Fibroblast of the aortic adventitia (primary cell): ENCODE results near the gene COP1. TPM values are rescaled to one million over a fixed set of nuclear protein-coding genes. Genes with fewer than 3 reads are reported as not detected.
"Not testable (repeated sequence)": the region's sequence is repeated elsewhere in the genome, so short reads cannot be mapped to it uniquely, and the experiment has no call there.

ENCODE experiments used
- DNase-seq: peaks from one replicate; pipeline ENCODE4 v3.0.0-alpha.2; 2010; ENCODE audit warnings: low read depth
- H3K4me3 ChIP-seq: 2 replicates; pipeline ENCODE4 v1.5.1; 2011; ENCODE audit warnings: low read depth, mild to moderate bottlenecking, control low read depth, low read length, moderate library complexity
- total RNA-seq: library from RNA; depleted of rRNA; stranded (reverse); fragments of >200 nt; gene quantifications from 2 replicates; pipeline ENCODE4 v1.2.3, GENCODE V29; 2012; ENCODE audit warnings: low replicate concordance
- TF ChIP-seq, protein P1 (sequence below): IDR thresholded peaks from 2 replicates; pipeline ENCODE4 v1.5.1; 2011; ENCODE audit warnings: mild to moderate bottlenecking, low read length, control low read depth, inconsistent platforms; ENCODE audit not compliant: insufficient read depth

Gene COP1
- total RNA-seq, 1 donor, result 56.6 TPM

DNA sequence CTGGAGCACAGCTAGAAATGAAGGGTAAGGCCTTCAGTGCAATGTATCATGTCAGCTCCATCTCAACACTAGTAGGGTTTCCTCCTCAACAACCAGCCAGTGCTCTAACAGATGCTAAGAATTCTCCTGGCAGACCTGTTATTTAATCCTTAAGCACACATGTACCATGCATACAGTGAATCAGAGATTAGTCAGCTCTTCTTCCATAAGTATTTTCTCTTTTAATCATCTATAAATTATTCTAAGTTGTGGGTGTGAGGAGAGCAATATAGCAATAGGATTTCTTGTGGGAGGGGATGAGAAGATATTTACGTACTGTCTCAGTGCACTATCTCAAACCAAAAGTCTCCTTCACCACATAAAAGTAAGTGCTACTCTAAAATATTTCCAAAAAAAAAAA is 95.3 kb downstream of the COP1 start:
- TF ChIP-seq, protein P1, sequence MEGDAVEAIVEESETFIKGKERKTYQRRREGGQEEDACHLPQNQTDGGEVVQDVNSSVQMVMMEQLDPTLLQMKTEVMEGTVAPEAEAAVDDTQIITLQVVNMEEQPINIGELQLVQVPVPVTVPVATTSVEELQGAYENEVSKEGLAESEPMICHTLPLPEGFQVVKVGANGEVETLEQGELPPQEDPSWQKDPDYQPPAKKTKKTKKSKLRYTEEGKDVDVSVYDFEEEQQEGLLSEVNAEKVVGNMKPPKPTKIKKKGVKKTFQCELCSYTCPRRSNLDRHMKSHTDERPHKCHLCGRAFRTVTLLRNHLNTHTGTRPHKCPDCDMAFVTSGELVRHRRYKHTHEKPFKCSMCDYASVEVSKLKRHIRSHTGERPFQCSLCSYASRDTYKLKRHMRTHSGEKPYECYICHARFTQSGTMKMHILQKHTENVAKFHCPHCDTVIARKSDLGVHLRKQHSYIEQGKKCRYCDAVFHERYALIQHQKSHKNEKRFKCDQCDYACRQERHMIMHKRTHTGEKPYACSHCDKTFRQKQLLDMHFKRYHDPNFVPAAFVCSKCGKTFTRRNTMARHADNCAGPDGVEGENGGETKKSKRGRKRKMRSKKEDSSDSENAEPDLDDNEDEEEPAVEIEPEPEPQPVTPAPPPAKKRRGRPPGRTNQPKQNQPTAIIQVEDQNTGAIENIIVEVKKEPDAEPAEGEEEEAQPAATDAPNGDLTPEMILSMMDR, result no peak
- no peak overlapping the region for H3K4me3 ChIP-seq
- no peak for DNase-seq

DNA sequence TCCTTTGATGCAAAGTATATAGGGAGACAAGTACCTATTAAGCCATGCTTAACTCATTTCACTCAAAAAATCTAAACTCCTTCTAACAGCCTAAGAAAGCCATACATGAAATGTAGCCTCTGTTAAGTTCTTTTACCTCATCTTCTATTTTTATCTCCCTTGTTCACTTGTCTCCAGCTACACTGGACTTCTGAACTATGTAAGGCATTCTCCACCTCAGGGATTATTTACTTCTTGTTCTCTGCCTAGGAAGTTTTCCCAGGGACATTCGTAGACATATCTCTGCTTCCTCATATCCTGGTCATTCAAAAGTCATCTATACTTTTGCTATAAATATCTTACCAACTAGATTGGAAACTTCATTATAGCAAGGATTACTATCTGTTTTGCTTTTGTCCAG is 96.9 kb downstream of the COP1 start:
- H3K4me3 ChIP-seq, result no peak overlapping the region
- DNase-seq, result peak; percentile 14
- TF ChIP-seq, protein P1, result no peak

DNA sequence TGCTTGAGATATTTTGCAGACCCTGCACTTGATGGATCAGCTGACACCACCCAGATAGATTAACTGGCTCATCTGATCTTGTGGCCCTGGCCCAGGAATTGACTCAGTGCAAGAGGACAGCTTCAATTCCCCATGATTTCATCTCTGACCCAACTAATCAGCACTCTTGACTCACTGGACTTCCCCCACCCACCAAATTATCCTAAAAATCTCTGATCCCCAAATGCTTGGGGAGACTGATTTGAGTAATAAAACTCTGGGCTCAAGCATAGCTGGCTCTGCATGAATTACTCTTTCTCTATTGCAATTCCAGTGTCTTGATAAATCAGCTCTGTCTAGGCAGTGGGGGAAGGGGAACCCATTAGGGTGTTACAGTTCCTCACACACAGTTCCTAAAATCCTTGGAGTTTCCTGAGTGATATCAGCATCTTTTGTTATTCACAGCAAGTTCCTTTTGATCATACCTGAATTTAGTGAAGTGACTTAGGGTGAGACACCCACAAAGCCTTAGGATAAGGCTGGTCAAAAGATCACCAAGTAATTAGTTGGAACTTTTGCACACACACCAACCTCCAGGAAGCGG is 104.2 kb downstream of the COP1 start:
- DNase-seq, result peak; percentile 49
- no peak overlapping the region for H3K4me3 ChIP-seq
- TF ChIP-seq, protein P1, result no peak

DNA sequence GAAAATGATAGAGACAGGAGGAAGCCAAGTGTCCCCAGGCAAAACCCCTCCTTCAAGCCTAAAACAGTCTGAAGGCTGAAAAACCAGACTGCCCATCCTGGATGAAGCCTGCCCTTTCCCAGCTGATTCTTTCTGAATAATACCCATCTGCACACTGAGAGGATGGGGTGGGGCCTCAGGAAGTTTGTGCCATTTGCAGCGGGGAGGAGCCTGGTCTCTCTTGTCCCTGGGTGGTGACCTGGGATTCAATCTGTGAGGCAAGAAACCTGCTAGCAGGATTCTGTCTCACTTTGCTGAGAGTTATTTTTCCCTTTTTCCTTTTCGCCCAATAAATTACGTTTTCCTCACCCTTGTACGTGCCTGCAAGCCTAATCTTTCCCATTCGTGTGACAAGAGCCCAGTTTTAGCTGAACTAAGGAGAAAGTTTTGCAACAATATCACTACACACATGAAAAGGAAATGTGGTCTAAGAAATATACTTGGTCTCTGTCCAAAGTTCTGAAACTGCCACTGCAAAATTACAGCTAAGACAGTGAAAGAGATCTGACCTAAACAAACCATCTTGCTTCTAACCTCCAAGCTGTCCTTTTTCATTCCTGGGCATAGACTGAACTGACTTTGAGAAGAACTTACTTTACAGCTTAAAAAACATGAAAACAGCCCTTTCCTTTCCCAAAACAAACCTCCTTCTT is 105.0 kb downstream of the COP1 start:
- TF ChIP-seq, protein P1, result no peak
- H3K4me3 ChIP-seq, result no peak overlapping the region
- DNase-seq, result peak; percentile 61

DNA sequence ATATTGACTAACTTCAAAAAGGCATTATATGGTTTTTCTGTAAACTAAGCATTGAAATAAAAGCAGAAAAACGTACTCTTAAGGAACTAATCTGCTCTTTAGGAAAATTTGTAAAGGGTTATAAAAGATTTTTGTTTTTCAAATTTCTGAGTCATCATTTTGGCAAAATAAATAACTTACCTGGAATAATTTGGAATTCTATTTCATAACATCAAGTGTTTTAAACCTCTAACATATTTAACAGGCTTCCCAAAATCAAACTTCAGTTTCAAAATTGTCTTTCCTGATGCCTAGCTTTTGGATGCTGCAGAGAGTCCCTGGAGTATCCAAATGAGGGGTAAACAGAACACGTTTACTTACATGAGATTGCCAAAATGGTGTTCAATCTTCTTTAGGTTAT is 108.5 kb downstream of the COP1 start:
- no peak overlapping the region for H3K4me3 ChIP-seq
- TF ChIP-seq, protein P1, result no peak
- DNase-seq, result no peak

DNA sequence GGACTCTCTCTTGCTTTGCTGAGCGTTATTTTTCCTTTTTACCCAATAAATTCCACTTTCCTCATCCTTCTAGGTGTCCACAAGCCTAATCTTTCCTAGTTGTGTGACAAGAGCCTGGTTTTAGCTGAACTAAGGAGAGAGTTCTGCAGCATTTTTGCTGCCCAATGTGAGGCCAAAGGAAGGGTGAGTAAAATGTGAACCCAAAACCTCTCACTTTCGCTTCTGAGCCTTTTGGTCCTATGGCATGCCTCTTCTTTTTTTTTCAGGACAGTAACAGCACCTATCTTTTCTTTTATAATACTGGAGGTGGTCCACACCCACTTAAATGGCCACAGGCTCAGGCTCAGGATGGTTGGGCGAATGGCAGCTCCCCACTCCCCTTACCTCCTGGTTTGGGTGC is 111.1 kb downstream of the COP1 start:
- TF ChIP-seq, protein P1, result no peak
- DNase-seq, result no peak
- no peak overlapping the region for H3K4me3 ChIP-seq

DNA sequence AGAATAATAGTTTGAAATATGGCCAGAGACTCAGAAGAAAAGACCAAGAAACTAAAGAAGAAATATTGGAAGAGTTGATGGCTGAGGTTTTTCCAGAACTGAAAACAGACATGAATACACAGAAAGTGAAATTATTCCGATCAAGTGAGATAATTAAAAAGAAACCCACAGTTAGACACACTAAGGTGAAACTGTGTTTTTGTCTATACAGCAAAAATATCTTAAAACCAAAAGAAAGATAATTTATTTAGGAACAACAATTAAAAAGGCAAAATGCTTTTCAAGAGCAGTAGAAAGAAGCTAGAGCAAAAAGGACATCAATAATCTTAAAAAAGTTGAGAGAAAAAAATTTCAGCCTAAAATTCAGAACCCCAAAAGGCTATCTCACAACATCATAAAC is 116.3 kb downstream of the COP1 start:
- H3K4me3 ChIP-seq, result no peak overlapping the region
- TF ChIP-seq, protein P1, result no peak
- DNase-seq, result no peak

DNA sequence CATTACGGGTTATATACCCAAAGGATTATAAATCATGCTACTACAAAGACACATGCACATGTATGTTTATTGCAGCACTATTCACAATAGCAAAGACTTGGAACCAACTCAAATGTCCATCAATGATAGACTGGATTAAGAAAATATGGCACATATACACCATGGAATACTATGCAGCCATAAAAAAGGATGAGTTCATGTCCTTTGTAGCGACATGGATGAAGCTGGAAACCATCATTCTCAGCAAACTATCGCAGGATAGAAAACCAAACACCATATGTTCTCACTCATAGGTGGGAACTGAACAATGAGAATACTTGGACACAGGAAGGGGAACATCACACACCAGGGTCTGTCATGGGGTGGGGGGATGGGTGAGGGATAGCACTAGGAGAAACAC is 119.3 kb downstream of the COP1 start:
- H3K4me3 ChIP-seq, DNase-seq: not testable (repeated sequence)
